ENCODE data around the gene INPP1.

The INPP1 gene

DNA sequence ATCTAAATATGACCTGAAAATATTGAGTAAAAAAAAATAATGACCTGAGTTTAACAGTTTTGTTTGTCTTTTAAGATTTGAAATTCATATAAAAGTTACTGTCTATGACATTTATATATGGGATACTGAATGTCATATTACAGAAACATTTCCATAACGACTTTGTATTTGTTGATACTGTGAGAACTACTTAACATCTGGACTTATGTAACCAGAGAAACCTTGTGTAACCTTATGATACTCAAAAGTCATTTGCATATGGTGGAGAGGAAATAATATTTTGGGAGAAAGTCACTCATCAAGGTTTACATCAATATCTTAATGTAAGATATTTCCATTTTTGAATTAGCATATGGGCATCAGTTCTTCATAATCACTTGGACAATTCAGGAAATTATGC, 77.4 kb downstream of the INPP1 start:
- no peak for TF ChIP-seq ZFX (IDR thresholded peaks at IDR 0.05)
- TF ChIP-seq, protein P1, sequence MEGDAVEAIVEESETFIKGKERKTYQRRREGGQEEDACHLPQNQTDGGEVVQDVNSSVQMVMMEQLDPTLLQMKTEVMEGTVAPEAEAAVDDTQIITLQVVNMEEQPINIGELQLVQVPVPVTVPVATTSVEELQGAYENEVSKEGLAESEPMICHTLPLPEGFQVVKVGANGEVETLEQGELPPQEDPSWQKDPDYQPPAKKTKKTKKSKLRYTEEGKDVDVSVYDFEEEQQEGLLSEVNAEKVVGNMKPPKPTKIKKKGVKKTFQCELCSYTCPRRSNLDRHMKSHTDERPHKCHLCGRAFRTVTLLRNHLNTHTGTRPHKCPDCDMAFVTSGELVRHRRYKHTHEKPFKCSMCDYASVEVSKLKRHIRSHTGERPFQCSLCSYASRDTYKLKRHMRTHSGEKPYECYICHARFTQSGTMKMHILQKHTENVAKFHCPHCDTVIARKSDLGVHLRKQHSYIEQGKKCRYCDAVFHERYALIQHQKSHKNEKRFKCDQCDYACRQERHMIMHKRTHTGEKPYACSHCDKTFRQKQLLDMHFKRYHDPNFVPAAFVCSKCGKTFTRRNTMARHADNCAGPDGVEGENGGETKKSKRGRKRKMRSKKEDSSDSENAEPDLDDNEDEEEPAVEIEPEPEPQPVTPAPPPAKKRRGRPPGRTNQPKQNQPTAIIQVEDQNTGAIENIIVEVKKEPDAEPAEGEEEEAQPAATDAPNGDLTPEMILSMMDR (conservative IDR thresholded peaks at IDR 0.05): no peak
- no peak overlapping the region for H3K27ac ChIP-seq

Measured in C4-2B (cell line).